Measurements from ENCODE around the gene PCGF3.
"Not testable (repeated sequence)": the region's sequence is repeated elsewhere in the genome, so short reads cannot be mapped to it uniquely, and the experiment has no call there.

Gene PCGF3

DNA sequence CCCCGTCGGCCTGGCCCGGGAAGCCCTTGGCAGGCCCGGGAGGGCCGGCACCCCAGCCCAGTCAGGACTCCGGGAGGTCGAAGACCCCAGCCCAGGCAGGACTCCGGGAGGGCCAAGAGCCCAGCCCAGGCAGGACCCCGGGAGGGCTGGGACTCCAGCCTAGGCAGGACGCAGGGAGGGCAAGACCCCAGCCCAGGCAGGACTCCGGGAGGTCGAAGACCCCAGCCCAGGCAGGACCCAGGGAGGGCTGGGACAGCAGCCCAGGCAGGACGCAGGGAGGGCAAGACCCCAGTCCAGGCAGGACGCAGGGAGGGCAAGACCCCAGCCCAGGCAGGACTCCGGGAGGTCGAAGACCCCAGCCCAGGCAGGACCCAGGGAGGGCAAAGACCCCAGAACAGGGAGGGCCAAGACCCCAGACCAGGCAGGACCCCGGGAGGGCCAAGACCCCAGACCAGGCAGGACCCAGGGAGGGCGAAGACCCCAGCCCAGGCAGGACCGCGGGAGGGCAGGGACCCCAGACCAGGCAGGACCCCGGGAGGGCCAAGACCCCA lies 526 bp downstream of the PCGF3 start:
- DNase-seq, result not testable (repeated sequence)

DNA sequence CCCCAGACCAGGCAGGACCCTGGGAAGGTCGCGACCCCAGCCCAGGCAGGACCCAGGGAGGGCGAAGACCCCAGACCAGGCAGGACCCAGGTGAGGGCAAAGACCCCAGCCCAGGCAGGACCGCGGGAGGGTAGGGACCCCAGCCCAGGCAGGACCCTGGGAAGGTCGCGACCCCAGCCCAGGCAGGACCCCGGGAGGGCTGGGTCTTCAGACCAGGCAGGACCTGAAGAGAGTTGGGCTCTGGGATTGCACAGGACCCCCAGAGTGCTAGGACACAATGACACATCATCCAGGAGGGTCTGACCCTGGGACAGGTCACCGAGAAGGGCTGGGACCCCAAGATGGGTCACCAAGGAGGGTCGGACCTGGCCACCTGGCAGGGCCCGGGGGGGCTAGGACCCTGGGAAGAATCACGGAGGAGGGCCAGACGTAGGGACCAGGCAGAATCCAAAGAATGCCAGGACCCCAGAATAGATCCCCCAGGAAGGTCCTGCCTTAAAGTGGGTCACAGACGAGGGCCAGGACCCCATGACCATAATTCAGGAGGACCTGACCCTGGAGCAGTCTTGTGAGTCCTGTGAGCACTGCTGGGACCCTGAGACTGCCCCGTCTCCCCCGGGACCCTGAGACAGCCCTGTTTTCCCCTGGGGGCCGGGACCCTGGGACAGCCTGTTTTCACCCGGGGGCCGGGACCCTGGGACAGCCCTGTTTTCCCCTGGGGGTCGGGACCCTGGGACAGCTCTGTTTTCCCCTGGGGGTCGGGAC lies 1.4 kb downstream of the PCGF3 start:
- DNase-seq, result no peak

DNA sequence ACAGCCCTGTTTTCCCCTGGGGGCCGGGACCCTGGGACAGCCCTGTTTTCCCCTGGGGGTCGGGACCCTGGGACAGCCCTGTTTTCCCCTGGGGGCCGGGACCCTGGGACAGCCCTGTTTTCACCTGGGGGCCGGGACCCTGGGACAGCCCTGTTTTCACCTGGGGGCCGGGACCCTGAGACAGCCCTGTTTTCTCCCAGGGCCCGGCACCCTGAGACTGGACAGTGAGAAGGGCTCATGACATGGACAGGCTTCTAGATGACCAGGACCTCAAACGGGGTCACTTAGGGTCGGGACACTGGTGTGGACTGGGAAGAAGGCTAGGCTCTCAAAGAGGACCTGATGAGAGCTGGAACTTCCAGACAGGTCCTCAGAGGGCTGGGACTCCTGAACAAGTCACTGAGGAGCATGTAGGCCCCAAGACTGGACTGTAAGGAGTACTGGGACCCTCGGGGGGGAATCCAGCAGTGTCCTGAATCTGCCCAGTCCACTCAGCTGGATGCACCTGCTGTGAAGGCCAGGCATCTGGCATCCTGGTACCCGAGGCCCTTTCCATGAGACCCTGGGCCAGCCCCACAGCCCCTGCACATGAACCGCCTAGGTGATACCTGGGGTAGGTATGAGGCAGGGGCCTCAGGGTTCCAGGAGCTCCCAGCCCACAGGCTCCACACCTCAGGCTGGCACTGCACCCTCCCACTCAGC lies 2.4 kb downstream of the PCGF3 start:
- no peak for DNase-seq

DNA sequence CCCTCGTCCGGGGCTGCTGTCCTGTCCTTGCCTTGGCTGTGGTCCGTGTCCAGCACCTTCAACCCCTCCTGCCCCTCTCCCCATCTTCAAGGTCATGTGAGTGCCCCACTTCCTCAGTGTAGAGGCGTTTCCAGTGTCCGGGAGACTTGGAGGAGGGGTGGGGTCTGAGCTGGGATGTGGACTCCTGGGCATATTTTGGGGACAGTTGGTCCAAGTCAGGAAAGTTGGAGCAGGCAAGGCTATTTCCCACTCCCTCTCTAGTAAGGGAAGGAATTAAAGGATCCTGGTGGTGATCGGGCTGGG lies 3.0 kb downstream of the PCGF3 start:
- no peak for DNase-seq

DNA sequence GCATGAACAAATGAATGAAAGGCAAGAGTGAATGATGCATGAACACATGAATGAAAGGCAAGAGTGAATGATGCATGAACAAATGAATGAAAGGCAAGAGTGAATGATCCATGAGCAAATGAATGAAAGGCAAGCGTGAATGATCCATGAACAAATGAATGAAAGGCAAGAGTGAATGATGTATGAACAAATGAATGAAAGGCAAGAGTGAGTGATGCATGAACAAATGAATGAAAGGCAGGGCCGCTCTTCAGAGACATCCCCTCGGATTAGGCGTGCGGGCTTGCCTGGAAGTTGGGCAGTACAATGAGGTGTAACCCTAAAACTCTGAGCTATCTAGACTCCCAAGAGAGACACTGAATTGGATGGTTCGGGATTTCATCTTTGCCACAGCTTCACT lies 3.7 kb downstream of the PCGF3 start:
- DNase-seq, result no peak

DNA sequence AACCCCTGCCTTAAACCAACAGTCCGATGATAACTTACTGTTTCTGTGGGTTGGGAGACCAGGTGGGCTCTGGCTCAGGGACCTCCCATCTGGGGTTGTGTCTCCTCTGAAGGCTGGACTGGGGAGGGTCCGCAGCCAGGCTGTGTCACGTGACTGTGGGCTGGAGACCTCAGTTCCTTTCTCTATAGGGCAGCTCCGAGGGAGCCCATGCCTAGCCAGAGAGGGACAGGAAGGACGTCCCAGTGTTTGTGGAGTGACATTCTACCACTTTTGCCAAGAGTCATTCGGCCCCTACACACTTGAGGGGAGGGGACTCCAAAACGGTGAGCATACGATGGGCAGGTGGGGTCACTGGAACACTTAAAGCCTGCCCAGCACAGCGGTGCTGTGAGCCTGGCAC lies 4.5 kb downstream of the PCGF3 start:
- DNase-seq, result no peak

GRCh38 chr4:710916-711315 lies 5.3 kb downstream of the PCGF3 start:
- no peak for DNase-seq

GRCh38 chr4:712093-712492 lies 6.5 kb downstream of the PCGF3 start:
- no peak for DNase-seq

GRCh38 chr4:712916-713632 lies 7.4 kb downstream of the PCGF3 start:
- DNase-seq, result no peak

DNA sequence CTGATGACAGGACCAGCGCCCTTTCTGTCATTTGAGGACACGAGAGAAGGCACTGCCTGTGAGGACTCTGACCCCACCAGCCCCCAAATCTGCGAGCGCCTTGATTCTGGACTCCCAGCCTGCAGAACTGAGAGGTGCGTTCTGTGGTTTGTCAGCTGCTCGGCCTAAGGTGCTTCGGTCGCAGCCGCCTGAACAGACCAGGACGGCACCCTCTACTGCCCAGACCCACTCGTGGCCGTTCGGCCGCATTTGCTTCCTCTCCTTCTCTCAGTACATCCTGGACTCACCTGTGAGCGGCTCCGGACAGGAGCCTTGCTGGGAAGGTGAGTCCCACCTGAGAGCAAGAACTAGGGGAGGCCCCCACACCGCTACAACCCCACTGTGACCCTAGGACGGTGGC lies 8.5 kb downstream of the PCGF3 start:
- no peak for DNase-seq

DNA sequence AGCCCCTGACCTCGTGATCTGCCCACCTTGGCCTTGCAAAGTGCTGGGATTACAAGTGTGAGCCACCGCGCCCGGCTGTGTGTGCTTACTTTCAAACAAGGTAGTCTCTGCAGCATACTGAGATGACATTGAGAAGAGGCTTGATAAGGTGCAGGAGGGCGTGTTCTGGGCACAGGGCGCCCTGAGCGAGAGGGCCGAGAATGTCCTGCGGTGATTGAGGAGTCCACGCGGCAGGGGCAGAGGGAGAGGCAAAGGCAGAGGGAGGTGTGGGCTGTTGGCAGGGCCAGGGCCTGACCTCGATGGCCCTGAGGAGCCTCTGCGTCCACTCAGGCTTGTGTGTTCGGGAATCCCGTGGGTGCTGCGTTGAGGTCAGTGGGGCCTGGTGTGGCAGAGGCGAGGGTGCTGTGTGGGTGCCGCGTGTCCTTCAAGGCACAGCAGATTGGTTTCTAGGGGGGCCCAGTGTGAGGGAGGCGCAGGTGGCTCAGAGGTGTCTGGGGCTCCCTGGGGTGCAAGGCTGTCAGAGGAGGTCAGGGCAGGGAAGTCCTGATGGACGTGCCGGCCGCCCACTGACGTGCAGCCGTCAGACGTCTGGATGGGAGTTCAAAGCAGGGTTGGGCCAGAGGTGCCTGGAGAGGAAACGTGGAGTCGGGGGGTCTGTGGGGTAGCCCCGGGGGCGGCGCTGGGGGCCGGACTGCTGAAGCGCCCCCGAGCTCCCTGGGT lies 12.1 kb downstream of the PCGF3 start:
- DNase-seq, result no peak

- no peak for DNase-seq
Observed at GRCh38 chr4:718460-718859, 12.8 kb downstream of the PCGF3 start.

- no peak for DNase-seq
Observed at GRCh38 chr4:720111-720860, 14.7 kb downstream of the PCGF3 start.

- DNase-seq, result no peak
Observed at GRCh38 chr4:721261-722168, 15.9 kb downstream of the PCGF3 start.

DNA sequence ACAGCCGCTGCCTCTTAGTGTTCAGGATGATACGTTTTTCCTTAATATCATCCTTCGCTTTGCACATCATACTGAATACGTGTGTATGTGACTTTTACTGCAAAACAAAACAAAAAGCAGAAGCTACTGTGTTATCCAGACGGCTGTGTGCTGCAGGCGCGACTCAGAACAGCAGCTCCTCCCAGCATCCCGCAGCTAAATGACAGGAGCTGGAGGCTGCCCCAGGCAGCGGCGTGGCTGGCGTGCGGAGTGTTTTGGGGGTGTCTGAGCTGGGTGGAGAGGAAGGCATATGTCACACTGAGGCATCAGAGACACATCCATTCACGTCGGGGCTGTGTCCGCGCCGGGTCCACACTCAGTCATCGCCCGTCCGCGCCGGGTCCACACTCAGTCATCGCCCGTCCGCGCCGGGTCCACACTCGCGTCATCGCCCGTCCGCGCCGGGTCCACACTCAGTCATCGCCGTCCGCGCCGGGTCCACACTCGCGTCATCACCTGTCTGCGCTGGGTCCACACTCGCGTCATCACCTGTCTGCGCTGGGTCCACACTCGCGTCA lies 16.6 kb downstream of the PCGF3 start:
- no peak for DNase-seq

DNA sequence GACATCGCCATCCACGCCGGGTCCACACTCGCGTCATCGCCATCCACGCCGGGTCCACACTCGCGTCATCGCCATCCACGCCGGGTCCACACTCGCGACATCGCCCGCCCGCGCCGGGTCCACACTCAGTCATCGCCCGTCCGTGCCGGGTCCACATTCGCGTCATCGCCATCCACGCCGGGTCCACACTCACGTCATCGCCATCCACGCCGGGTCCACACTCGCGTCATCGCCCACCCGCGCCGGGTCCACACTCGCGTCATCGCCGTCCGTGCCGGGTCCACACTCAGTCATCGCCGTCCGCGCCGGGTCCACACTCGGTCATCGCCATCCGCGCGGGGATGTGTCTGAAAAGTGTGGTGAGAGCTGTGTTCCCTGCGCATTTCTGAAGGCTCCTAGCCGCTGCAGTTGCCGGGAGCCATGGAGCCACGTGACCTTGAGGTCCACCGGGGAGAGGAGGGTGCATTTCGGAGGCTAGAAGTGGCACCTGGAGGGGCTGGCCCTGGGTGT lies 17.3 kb downstream of the PCGF3 start:
- no peak for DNase-seq

DNA sequence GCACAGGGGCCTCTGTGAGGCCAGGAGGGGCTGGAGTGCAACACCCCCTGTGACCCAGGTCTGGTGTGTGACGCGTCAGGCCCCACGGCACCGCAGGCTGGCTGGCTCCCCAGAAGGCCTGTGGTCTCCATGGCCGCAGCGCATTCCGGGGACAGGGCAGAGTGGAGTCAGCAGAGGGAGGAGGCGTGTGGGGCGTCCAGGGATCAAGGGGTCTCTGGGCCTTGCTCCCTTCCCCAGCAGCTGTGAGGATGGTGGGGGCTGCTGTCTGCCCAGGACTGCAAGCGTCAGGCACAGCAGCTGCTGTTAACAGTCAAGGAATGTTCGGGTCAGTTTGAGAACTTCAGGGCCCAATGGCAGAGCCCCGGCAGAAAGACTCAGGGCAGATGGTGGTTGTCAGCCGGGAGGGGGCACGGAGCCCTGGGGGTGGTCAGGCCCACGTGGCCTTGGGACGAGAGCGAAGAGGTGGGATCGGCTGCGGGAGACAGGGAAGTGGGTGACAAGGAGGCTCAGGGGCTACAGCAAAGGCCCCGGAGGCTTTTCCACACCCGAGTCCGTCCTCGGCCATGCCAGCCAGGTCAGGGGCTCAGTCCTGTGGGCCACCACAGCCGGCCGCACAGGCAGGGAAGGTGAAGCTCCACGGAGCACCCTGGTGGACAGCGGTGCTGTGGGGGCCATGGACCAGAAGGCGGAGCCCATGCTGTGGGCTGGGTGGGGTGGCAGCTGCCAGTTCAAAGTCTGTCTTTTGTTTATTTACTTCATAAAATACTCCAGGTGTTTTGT lies 18.3 kb downstream of the PCGF3 start:
- DNase-seq, result no peak

DNA sequence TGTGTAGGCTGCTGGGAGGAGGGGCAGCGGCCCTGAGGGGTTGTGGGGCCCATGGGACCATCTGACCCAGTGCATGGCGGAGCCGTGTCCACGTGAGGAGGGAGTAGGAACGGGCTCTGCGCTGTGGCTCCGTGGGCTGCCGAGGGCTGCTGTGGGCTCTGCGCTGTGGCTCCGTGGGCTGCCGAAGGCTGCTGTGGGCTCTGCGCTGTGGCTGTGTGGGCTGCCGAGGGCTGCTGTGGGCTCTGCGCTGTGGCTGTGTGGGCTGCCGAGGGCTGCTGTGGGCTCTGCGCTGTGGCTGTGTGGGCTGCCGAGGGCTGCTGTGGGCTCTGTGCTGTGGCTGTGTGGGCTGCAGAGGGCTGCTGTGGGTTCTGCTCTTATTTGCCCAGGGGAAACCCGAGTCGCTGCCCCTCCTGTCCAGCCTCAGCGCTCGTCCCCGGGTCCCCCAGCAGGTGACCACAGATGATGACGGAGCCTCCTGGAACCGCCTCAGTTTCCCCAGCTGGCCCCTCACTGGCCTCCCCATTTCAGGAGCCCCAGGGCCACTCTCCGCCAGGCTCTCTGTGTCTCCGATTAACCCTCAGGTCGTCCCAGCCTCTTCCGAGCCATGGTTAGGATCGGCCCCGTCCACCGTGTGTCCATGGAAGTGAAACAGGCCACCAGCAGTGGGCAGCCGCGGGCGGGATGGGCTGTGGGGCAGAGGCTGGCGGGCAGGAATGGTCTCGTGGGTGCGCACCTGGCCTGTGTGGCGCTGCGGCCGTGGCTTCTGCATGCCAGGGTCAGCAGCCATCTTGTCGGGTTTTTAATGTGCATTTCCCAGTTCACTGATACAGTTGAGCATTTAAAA lies 20.0 kb downstream of the PCGF3 start:
- DNase-seq, result no peak

- no peak for DNase-seq
Observed at GRCh38 chr4:726235-726787, 20.7 kb downstream of the PCGF3 start.

All from suppressor macrophage treated with lipopolysaccharide for 4 hours (primary cell).